HCT116 (cell line): ENCODE data around the gene ADGRB3. TPM values are rescaled to one million over a fixed set of nuclear protein-coding genes. Genes with fewer than 3 reads are reported as not detected.

Experiments
- ATAC-seq: fragments of 200-7000 bp; cut with Tn5 transposase; 2 replicates; pipeline ENCODE4 v1.9.1; 2020; ENCODE audit warnings: mild to moderate bottlenecking, moderate library complexity
- BruUV-seq: library from RNA; stranded (reverse); fragments of 400-500 nt; replicated peaks from 2 replicates; lab custom pipeline; 2021; lab: Mats Ljungman, UMichigan
- CTCF ChIA-PET: fragments of 300-600 bp; sonication (Branson Sonifier 250); formaldehyde crosslinking; loops from one replicate; lab custom pipeline; 2021; ENCODE audit warnings: antibody characterized with exemption; lab: Charles Lee
- POLR2A ChIA-PET: fragments of 300-600, 350-600 bp; sonication (Branson Sonifier 250); formaldehyde crosslinking; loops from one replicate; lab custom pipeline; 2021; ENCODE audit warnings: antibody characterized with exemption; lab: Charles Lee
- RAD21 ChIA-PET, 2 experiments: fragments of 300-600 bp; sonication (Branson Sonifier 250); formaldehyde crosslinking; loops; one replicate each; lab custom pipeline; 2023; ENCODE audit warnings: low total read pairs in 2 of 2; ENCODE audit not compliant: uncharacterized antibody in 2 of 2, unreplicated experiment in 2 of 2, low non-redundant PET in 1 of 2; lab: Charles Lee
- DNase-seq: peaks from one replicate; pipeline ENCODE4 v3.0.0-alpha.2; 2010; ENCODE audit warnings: low read depth, low spot score
- H2AFZ ChIP-seq: fragments of 200-600 bp; shearing (Covaris generic), sonication (generic); 2 replicates; pipeline ENCODE4 v1.6.1; 2017; ENCODE audit warnings: low read depth, mixed run types, mixed read lengths, antibody characterized with exemption, low read length; ENCODE audit not compliant: poor library complexity, severe bottlenecking
- H3K27ac ChIP-seq: 2 replicates; pipeline ENCODE4 v1.5.1; 2012; ENCODE audit warnings: low read depth, low read length
- H3K27me3 ChIP-seq: fragments of 200-600 bp; sonication (generic); 2 replicates; pipeline ENCODE4 v1.6.1; 2016; ENCODE audit warnings: mixed run types, low read length, mixed read lengths; ENCODE audit not compliant: insufficient read depth
- H3K36me3 ChIP-seq, 2 experiments: fragments of 200-500 bp in 1 of 2; fragments of 200-600 bp in 1 of 2; sonication (Bioruptor generic) in 1 of 2; sonication (generic) in 1 of 2; 2 replicates each; pipeline versions ENCODE4 v1.5.1 to v1.6.1; 2014 to 2016; ENCODE audit warnings: low read length in 2 of 2, inconsistent platforms in 1 of 2, mixed read lengths in 1 of 2, mixed run types in 1 of 2; ENCODE audit not compliant: insufficient read depth in 2 of 2, control insufficient read depth in 1 of 2
- H3K4me1 ChIP-seq, 2 experiments: fragments of 200-600 bp in 1 of 2; sonication (generic) in 1 of 2; 2 replicates each; pipeline versions ENCODE4 v1.5.1 to v1.6.1; 2012 to 2017; ENCODE audit warnings: low read length in 2 of 2, inconsistent platforms in 1 of 2, mild to moderate bottlenecking in 1 of 2, mixed read lengths in 1 of 2, mixed run types in 1 of 2, moderate library complexity in 1 of 2; ENCODE audit not compliant: insufficient read depth in 2 of 2, control insufficient read depth in 1 of 2
- H3K4me2 ChIP-seq: fragments of 200-600 bp; sonication (generic); 2 replicates; pipeline ENCODE4 v1.6.1; 2017; ENCODE audit warnings: mixed run types, low read length, mixed read lengths
- H3K4me3 ChIP-seq, 2 experiments: fragments of 200-600 bp in 1 of 2; sonication (generic) in 1 of 2; replicated peaks in 1 of 2; 2 replicates each; pipeline ENCODE4 v1.5.1; 2011 to 2016; ENCODE audit warnings: low read length in 2 of 2, control low read depth in 1 of 2, low read depth in 1 of 2, mild to moderate bottlenecking in 1 of 2, mixed read lengths in 1 of 2, mixed run types in 1 of 2
- H3K79me2 ChIP-seq: fragments of 200-600 bp; sonication (generic); 2 replicates; pipeline ENCODE4 v1.6.1; 2017; ENCODE audit warnings: mild to moderate bottlenecking, mixed run types, low read length, moderate library complexity, mixed read lengths; ENCODE audit not compliant: insufficient read depth
- H3K9ac ChIP-seq: fragments of 200-600 bp; sonication (generic); 2 replicates; pipeline ENCODE4 v1.6.1; 2016; ENCODE audit warnings: low read length, mixed read lengths
- H3K9me2 ChIP-seq: fragments of 200-600 bp; sonication (generic), shearing (Covaris generic); 2 replicates; pipeline ENCODE4 v1.6.1; 2017; ENCODE audit warnings: mixed run types, mild to moderate bottlenecking, moderate library complexity; ENCODE audit not compliant: insufficient read depth
- H3K9me3 ChIP-seq, 2 experiments: fragments of 200-500 bp in 1 of 2; fragments of 200-600 bp in 1 of 2; sonication (Bioruptor generic) in 1 of 2; sonication (generic) in 1 of 2; 2 replicates each; pipeline ENCODE4 v1.6.1; 2014 to 2017; ENCODE audit warnings: low read length in 2 of 2, mixed read lengths in 2 of 2, inconsistent platforms in 1 of 2, low read depth in 1 of 2, mild to moderate bottlenecking in 1 of 2, mixed run types in 1 of 2, moderate library complexity in 1 of 2; ENCODE audit not compliant: control insufficient read depth in 1 of 2, insufficient read depth in 1 of 2
- H4K20me1 ChIP-seq: fragments of 200-600 bp; sonication (generic), shearing (Covaris generic); 2 replicates; pipeline ENCODE4 v1.6.1; 2017; ENCODE audit warnings: mixed run types, mild to moderate bottlenecking, moderate library complexity; ENCODE audit not compliant: insufficient read depth
- ATF3 ChIP-seq: IDR thresholded peaks from 2 replicates; pipeline ENCODE4 v1.6.1; 2012
- CEBPB ChIP-seq: IDR thresholded peaks from 2 replicates; pipeline ENCODE4 v1.6.1; 2012; ENCODE audit warnings: low read depth
- CTCF ChIP-seq, 3 experiments: fragments of 200-600 bp in 1 of 3; sonication (generic) in 1 of 3; IDR thresholded peaks in 2 of 3; conservative IDR thresholded peaks in 1 of 3; 2 replicates each; pipeline ENCODE4 v1.5.1; 2012 to 2017; ENCODE audit warnings: low read depth in 2 of 3, low read length in 2 of 3, antibody characterized with exemption in 1 of 3, borderline replicate concordance in 1 of 3, control low read depth in 1 of 3, mild to moderate bottlenecking in 1 of 3, mixed read lengths in 1 of 3, mixed run types in 1 of 3, moderate library complexity in 1 of 3; ENCODE audit not compliant: insufficient read depth in 1 of 3
- EGR1 ChIP-seq: IDR thresholded peaks from 2 replicates; pipeline ENCODE4 v1.6.1; 2012; ENCODE audit warnings: low read depth
- EZH2 ChIP-seq: fragments of 200-600 bp; sonication (generic); IDR thresholded peaks from 2 replicates; pipeline ENCODE4 v1.6.1; 2017; ENCODE audit warnings: antibody characterized with exemption, mixed run types
- EZH2phosphoT487 ChIP-seq: fragments of 200-600 bp; IDR thresholded peaks from 2 replicates; pipeline ENCODE4 v1.6.1; 2018; ENCODE audit warnings: antibody characterized with exemption, borderline replicate concordance
- FOSL1 ChIP-seq: IDR thresholded peaks from 2 replicates; pipeline ENCODE4 v1.6.1; 2012; ENCODE audit warnings: low read depth
- JUND ChIP-seq: IDR thresholded peaks from 2 replicates; pipeline ENCODE4 v1.6.1; 2012
- MAX ChIP-seq: IDR thresholded peaks from 2 replicates; pipeline ENCODE4 v1.6.1; 2012
- POLR2AphosphoS5 ChIP-seq: IDR thresholded peaks from 2 replicates; pipeline ENCODE4 v1.6.1; 2011; ENCODE audit warnings: mild to moderate bottlenecking, low read depth, low read length, moderate library complexity
- RAD21 ChIP-seq: IDR thresholded peaks from 2 replicates; pipeline ENCODE4 v1.6.1; 2012; ENCODE audit warnings: low read depth, mild to moderate bottlenecking
- SP1 ChIP-seq: IDR thresholded peaks from 2 replicates; pipeline ENCODE4 v1.6.1; 2012; ENCODE audit warnings: low read depth
- SRF ChIP-seq: IDR thresholded peaks from 2 replicates; pipeline ENCODE4 v1.6.1; 2012; ENCODE audit warnings: low read depth
- TCF7L2 ChIP-seq: IDR thresholded peaks from 2 replicates; pipeline ENCODE4 v1.7.0; 2011; ENCODE audit warnings: borderline replicate concordance, inconsistent platforms; ENCODE audit not compliant: insufficient read depth, insufficient read length; ENCODE audit errors: extremely low read depth
- YY1 ChIP-seq: IDR thresholded peaks from 2 replicates; pipeline ENCODE4 v1.6.1; 2011; ENCODE audit warnings: low read length, low read depth, moderate library complexity, mild to moderate bottlenecking; ENCODE audit not compliant: insufficient replicate concordance; ENCODE audit errors: extremely low read depth
- ZFX ChIP-seq: fragments of 450-650 bp; IDR thresholded peaks from 2 replicates; pipeline ENCODE4 v1.6.1; 2017
- intact Hi-C: fragments of 100-400 bp; cut with micrococcal nuclease; formaldehyde crosslinking; loops from 2 replicates; pipeline ENCODE4 v1.10.0; 2022
- total RNA-seq: library from RNA; stranded (reverse); gene quantifications from one replicate; pipeline ENCODE4 v1.2.1, GENCODE V29; 2021; ENCODE audit not compliant: unreplicated experiment

The ADGRB3 gene
- total RNA-seq, 1 experiment from 2014 or later: not detected

GRCh38 chr6:69338431-69339162 is 703.5 kb downstream of the ADGRB3 start:
- no peak overlapping the region for H3K4me3 ChIP-seq
- H3K79me2 ChIP-seq: no peaks in the 10 kb centered on the region
- CTCF ChIA-PET: no interaction called here
- no peaks in the 10 kb centered on the region for H3K27me3 ChIP-seq
- H3K9ac ChIP-seq: no peak overlapping the region
- H4K20me1 ChIP-seq: no peaks in the 10 kb centered on the region; the same call in 1 of the 2 replicates
- DNase-seq (no peak), ATAC-seq (no peak)
- BruUV-seq: no TSS peak
- no peak overlapping the region for H3K27ac ChIP-seq
- no peak overlapping the region for H3K4me2 ChIP-seq
- H3K4me1 ChIP-seq: no peaks in the 10 kb centered on the region
- H3K36me3 ChIP-seq: no peaks in the 10 kb centered on the region
- H2AFZ ChIP-seq: no peak overlapping the region
- no peak for TF ChIP-seq RAD21
- TF ChIP-seq YY1: no peak
- TF ChIP-seq SRF: no peak
- no peak for TF ChIP-seq CEBPB
- no peak for TF ChIP-seq FOSL1
- TF ChIP-seq EGR1: no peak
- no peak for TF ChIP-seq POLR2AphosphoS5
- no peak for TF ChIP-seq MAX
- H3K9me3 ChIP-seq: peaks cover 0 to 14% of the 10 kb centered on the region in 2 experiments; a peak in 1 of 4 replicates
- H3K9me2 ChIP-seq: no peaks in the 10 kb centered on the region
- POLR2A ChIA-PET: no interaction called here
- intact Hi-C loops: no loop called here
- RAD21 ChIA-PET: no interaction called here

GRCh38 chr6:69339163-69339550 is 704.1 kb downstream of the ADGRB3 start:
- Histone ChIP-seq H3K4me2 (no peak overlapping the region), H3K9me2 (no peaks in the 10 kb centered on the region), H3K4me3 (no peak overlapping the region), H3K79me2 (no peaks in the 10 kb centered on the region), H3K9ac (no peak overlapping the region), H3K27me3 (no peaks in the 10 kb centered on the region), H3K36me3 (no peaks in the 10 kb centered on the region), H3K9me3 (peaks cover 3 to 14% of the 10 kb centered on the region in 2 experiments; a peak in 2 of 4 replicates), H4K20me1 (no peaks in the 10 kb centered on the region; the same call in 1 of the 2 replicates), H3K27ac (no peak overlapping the region), H2AFZ (no peak overlapping the region), H3K4me1 (no peaks in the 10 kb centered on the region)
- RAD21 ChIA-PET: no interaction called here
- POLR2A ChIA-PET: no interaction called here
- intact Hi-C loops: no loop called here
- CTCF ChIA-PET: no interaction called here
- no TSS peak for BruUV-seq
- ATAC-seq (no peak), DNase-seq (no peak)
- TF ChIP-seq EGR1: no peak
- TF ChIP-seq EZH2phosphoT487: no peak
- no peak for TF ChIP-seq SP1
- TF ChIP-seq POLR2AphosphoS5: no peak
- no peak for TF ChIP-seq RAD21
- TF ChIP-seq TCF7L2: no peak
- no peak for TF ChIP-seq CTCF (IDR thresholded peaks at IDR 0.05 in 2 of 3, conservative IDR thresholded peaks at IDR 0.05 in 1 of 3; ENCODE audit: borderline replicate concordance in 1 of 3, insufficient read depth in 1 of 3, low read depth in 2 of 3, low read length in 2 of 3)
- no peak for TF ChIP-seq EZH2
- TF ChIP-seq YY1: no peak
- no peak for TF ChIP-seq JUND
- no peak for TF ChIP-seq ATF3
- TF ChIP-seq ZFX: no peak
- no peak for TF ChIP-seq FOSL1
